Panc1 (cell line): ENCODE results near the gene UNC93B1. TPM values are rescaled to one million over a fixed set of nuclear protein-coding genes. Genes with fewer than 3 reads are reported as not detected.

Source experiments
- ATAC-seq: fragments of 200-7000 bp; cut with Tn5 transposase; 2 replicates; pipeline ENCODE4 v1.9.1; 2020; ENCODE audit warnings: mild to moderate bottlenecking, moderate library complexity
- BruUV-seq: library from RNA; stranded (reverse); fragments of 400-500 nt; replicated peaks from 2 replicates; lab custom pipeline; 2021; lab: Mats Ljungman, UMichigan
- CTCF ChIA-PET: fragments of 300-600 bp; sonication (Branson Sonifier 250); formaldehyde crosslinking; loops from one replicate; lab custom pipeline; 2022; ENCODE audit warnings: antibody characterized with exemption; lab: Charles Lee
- POLR2A ChIA-PET: fragments of 300-600 bp; sonication (Branson Sonifier 250); formaldehyde crosslinking; loops from one replicate; lab custom pipeline; 2022; ENCODE audit warnings: antibody characterized with exemption; lab: Charles Lee
- DNase-seq: peaks from one replicate; pipeline ENCODE4 v3.0.0-alpha.2; 2010; ENCODE audit warnings: low read depth, low spot score
- H3K27ac ChIP-seq: 2 replicates; pipeline ENCODE4 v1.5.1; 2011; ENCODE audit warnings: mild to moderate bottlenecking, low read length, inconsistent platforms
- H3K27me3 ChIP-seq: fragments of 200-500 bp; sonication (Bioruptor generic); 2 replicates; pipeline ENCODE4 v1.6.0; 2014; ENCODE audit warnings: low read length, inconsistent platforms; ENCODE audit not compliant: control insufficient read depth, insufficient read depth
- H3K36me3 ChIP-seq: fragments of 200-500 bp; sonication (Bioruptor generic); 2 replicates; pipeline ENCODE4 v1.5.1; 2014; ENCODE audit warnings: inconsistent platforms, mild to moderate bottlenecking, low read length, moderate library complexity; ENCODE audit not compliant: control insufficient read depth, insufficient read depth
- H3K4me1 ChIP-seq: 2 replicates; pipeline ENCODE4 v1.5.1; 2011; ENCODE audit warnings: inconsistent platforms, mild to moderate bottlenecking, low read length, moderate library complexity; ENCODE audit not compliant: control insufficient read depth, insufficient read depth
- H3K4me3 ChIP-seq, 2 experiments: 2 replicates each; pipeline ENCODE4 v1.5.1; 2011 to 2012; ENCODE audit warnings: low read depth in 2 of 2, low read length in 2 of 2, mild to moderate bottlenecking in 2 of 2, inconsistent platforms in 1 of 2, moderate library complexity in 1 of 2
- H3K9me3 ChIP-seq: fragments of 200-500 bp; sonication (Bioruptor generic); 2 replicates; pipeline ENCODE4 v1.5.1; 2014; ENCODE audit warnings: low read depth, mild to moderate bottlenecking, inconsistent platforms, low read length, moderate library complexity; ENCODE audit not compliant: control insufficient read depth, insufficient read depth
- CTCF ChIP-seq: fragments of 450-650 bp; IDR thresholded peaks from 2 replicates; pipeline ENCODE4 v1.5.1; 2017; ENCODE audit warnings: mild to moderate bottlenecking
- POLR2AphosphoS5 ChIP-seq: IDR thresholded peaks from 2 replicates; pipeline ENCODE4 v1.6.1; 2012; ENCODE audit warnings: mild to moderate bottlenecking, low read depth, low read length, moderate library complexity
- SIN3A ChIP-seq: IDR thresholded peaks from 2 replicates; pipeline ENCODE4 v1.6.1; 2012; ENCODE audit warnings: low read depth, mild to moderate bottlenecking, low read length, moderate library complexity, borderline replicate concordance; ENCODE audit not compliant: insufficient read depth
- TCF7L2 ChIP-seq: IDR thresholded peaks from 2 replicates; pipeline ENCODE4 v1.6.1; 2011; ENCODE audit warnings: mild to moderate bottlenecking, low read depth, low read length, inconsistent platforms
- in situ Hi-C: cut with HindIII; loops from 2 replicates; pipeline ENCODE4 v1.10.0; 2016; ENCODE audit warnings: low sequenced_read_pairs, low pct_unique_long_range_greater_than_20kb
- intact Hi-C: fragments of 100-400 bp; cut with micrococcal nuclease; formaldehyde crosslinking; loops from one replicate; pipeline ENCODE4 v1.10.0; 2022; ENCODE audit not compliant: unreplicated experiment
- total RNA-seq: library from RNA; stranded (reverse); gene quantifications from one replicate; pipeline ENCODE4 v1.2.1, GENCODE V29; 2021; ENCODE audit not compliant: unreplicated experiment
- TF ChIP-seq, protein P1 (sequence below), 2 experiments: IDR thresholded peaks; 2 replicates each; pipeline ENCODE4 v1.6.1; 2011 to 2012; ENCODE audit warnings: low read depth in 2 of 2, control low read depth in 1 of 2, low read length in 1 of 2, mild to moderate bottlenecking in 1 of 2, moderate library complexity in 1 of 2; ENCODE audit not compliant: insufficient read depth in 1 of 2

UNC93B1 gene
- total RNA-seq, 1 experiment from 2014 or later, result 54.1 TPM

DNA sequence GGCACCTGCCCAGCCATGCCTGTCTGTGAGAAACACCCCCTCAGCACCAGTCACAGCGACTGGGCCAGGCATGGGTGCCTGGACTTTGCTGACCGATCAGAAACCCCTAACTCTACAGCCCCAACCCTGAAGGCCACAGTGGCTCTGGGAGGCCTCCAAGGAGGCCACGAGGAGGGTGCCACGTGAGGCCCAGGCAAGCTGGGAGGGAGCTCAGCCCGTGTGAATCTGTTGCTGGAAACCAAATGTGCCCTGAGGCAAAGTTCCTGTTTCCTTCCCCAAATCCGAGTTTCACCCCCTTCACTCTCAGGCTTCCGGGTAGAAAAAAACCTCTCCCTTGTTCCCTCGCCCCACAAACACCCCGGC, 1.3 kb downstream of the UNC93B1 start:
- no peak overlapping the region for H3K27ac ChIP-seq
- TF ChIP-seq SIN3A (no peak), TCF7L2 (no peak), CTCF (no peak), POLR2AphosphoS5 (no peak)
- TF ChIP-seq, protein P1, sequence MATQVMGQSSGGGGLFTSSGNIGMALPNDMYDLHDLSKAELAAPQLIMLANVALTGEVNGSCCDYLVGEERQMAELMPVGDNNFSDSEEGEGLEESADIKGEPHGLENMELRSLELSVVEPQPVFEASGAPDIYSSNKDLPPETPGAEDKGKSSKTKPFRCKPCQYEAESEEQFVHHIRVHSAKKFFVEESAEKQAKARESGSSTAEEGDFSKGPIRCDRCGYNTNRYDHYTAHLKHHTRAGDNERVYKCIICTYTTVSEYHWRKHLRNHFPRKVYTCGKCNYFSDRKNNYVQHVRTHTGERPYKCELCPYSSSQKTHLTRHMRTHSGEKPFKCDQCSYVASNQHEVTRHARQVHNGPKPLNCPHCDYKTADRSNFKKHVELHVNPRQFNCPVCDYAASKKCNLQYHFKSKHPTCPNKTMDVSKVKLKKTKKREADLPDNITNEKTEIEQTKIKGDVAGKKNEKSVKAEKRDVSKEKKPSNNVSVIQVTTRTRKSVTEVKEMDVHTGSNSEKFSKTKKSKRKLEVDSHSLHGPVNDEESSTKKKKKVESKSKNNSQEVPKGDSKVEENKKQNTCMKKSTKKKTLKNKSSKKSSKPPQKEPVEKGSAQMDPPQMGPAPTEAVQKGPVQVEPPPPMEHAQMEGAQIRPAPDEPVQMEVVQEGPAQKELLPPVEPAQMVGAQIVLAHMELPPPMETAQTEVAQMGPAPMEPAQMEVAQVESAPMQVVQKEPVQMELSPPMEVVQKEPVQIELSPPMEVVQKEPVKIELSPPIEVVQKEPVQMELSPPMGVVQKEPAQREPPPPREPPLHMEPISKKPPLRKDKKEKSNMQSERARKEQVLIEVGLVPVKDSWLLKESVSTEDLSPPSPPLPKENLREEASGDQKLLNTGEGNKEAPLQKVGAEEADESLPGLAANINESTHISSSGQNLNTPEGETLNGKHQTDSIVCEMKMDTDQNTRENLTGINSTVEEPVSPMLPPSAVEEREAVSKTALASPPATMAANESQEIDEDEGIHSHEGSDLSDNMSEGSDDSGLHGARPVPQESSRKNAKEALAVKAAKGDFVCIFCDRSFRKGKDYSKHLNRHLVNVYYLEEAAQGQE (IDR thresholded peaks at IDR 0.05; ENCODE audit: insufficient read depth in 1 of 2, low read depth in 2 of 2, low read length in 1 of 2), result no peak
- BruUV-seq, result no TSS peak
- peaks cover 11% of the 10 kb centered on the region for H3K4me1 ChIP-seq
- H3K36me3 ChIP-seq, result no peaks in the 10 kb centered on the region
- ATAC-seq (no peak), DNase-seq (no peak)
- intact Hi-C loops (no loop called here), in situ Hi-C loops (no loop called here)
- ChIA-PET POLR2A (interaction anchor here (0.6 kb wide), 1 partner anchor 118 kb away, joined by 3 read pairs; no protein-coding TSS in a partner anchor), CTCF (no interaction called here)
- no peaks in the 10 kb centered on the region for H3K27me3 ChIP-seq
- 0 out of 4 replicates have a peak overlapping the region, but pooled peaks of 1 of the 2 experiments have one; percentile 12 for H3K4me3 ChIP-seq
- H3K9me3 ChIP-seq, result no peaks in the 10 kb centered on the region

DNA sequence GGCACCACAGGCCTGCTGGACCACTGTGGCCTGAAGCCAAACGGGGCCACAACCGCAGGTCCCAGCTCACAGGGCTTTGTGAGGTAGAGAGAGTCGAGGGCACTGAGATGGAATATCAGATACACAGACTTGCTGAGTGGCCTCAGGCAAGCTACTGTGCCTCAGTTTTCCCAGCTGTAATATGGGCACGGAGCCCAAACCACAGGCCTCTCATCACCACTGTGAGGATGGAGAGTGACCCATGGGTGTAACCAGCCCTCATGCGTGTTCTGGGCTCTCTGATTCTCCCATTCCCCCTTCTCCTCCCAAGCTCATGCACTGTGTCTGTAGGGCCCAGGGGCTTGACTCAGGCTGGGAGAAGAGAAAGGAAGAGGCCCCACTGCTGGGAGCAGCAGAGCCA, 4.2 kb downstream of the UNC93B1 start:
- DNase-seq (no peak), ATAC-seq (no peak)
- H3K27me3 ChIP-seq, result no peaks in the 10 kb centered on the region
- intact Hi-C loops (no loop called here), in situ Hi-C loops (no loop called here)
- H3K4me1 ChIP-seq, result peaks cover 5% of the 10 kb centered on the region
- no peak for TF ChIP-seq TCF7L2
- TF ChIP-seq SIN3A, result no peak
- TF ChIP-seq, protein P1 (IDR thresholded peaks at IDR 0.05; ENCODE audit: insufficient read depth in 1 of 2, low read depth in 2 of 2, low read length in 1 of 2), result no peak
- no peak for TF ChIP-seq POLR2AphosphoS5
- no peak for TF ChIP-seq CTCF
- BruUV-seq, result no TSS peak
- H3K9me3 ChIP-seq, result no peaks in the 10 kb centered on the region
- H3K4me3 ChIP-seq, result no peak overlapping the region
- ChIA-PET POLR2A (no interaction called here), CTCF (no interaction called here)
- no peak overlapping the region for H3K27ac ChIP-seq
- H3K36me3 ChIP-seq, result no peaks in the 10 kb centered on the region
